Activated T-cell treated with anti-CD3 and anti-CD28 coated beads for 24 hours (primary cell): ENCODE data around the gene FAM107A.

Experiments used
- DNase-seq: peaks from one replicate; pipeline ENCODE4 v3.0.0-alpha.2; 2020; ENCODE audit warnings: low read depth

The FAM107A gene

DNA sequence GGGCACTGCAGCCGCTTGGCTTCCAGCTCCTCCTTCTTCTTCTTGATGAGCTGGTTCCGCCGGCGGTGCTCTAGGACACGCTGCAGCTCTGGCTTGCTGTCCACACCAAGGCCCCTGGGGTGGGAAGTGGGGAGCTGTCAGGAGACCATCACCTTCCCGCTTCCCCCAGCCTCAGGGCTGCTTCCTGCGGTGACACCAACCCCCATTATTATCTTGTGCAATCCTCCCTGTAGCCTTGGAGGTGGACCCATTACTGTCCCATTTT is 10.0 kb downstream of the FAM107A start:
- DNase-seq = no peak

DNA sequence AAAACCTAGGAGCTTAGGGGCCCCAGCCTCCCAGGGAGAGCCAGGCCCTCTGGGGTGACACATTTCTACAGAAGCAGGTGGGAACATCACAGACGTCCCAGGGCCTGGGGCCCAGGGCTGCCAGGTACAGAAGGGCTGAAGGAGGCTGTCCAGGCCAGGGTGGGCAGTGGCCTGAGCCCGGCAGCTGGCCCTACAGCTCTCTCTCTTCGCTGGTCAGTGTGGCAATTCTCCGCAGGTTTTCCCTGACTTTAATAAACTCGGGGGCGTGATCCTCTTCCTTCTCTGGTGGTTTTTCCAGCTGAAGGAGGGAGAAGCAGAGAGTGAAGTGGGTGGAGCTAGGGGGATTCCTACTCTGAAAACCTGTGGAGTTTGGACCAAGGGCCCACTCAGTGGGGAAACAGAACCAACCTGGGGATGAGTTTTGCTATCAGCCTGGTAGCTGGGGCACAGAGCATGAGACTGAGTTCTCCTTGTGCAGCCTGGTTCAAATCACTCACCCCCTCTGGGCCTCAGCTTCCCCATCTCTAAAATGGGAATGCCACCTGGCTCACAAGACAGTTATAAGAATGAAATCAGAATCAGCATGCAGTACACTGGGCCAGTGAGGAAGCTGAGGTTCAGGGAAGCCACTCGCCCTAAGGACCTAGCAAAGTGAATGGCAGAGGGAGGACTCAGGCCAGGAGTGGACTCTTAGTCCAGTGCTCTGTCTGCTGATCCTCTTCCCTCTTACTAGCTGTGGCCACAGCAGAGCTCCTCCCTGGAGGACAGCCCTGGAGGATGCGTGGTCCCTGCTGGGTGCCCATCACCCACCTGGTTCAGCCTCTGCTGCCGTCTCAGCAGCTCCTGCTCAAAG is 10.6 kb downstream of the FAM107A start:
- DNase-seq = no peak

- DNase-seq = no peak
Observed at GRCh38 chr3:58565621-58566397, 11.4 kb downstream of the FAM107A start.

GRCh38 chr3:58564456-58565160 is 12.6 kb downstream of the FAM107A start:
- DNase-seq = no peak

GRCh38 chr3:58564054-58564453 is 13.1 kb downstream of the FAM107A start:
- DNase-seq = no peak

DNA sequence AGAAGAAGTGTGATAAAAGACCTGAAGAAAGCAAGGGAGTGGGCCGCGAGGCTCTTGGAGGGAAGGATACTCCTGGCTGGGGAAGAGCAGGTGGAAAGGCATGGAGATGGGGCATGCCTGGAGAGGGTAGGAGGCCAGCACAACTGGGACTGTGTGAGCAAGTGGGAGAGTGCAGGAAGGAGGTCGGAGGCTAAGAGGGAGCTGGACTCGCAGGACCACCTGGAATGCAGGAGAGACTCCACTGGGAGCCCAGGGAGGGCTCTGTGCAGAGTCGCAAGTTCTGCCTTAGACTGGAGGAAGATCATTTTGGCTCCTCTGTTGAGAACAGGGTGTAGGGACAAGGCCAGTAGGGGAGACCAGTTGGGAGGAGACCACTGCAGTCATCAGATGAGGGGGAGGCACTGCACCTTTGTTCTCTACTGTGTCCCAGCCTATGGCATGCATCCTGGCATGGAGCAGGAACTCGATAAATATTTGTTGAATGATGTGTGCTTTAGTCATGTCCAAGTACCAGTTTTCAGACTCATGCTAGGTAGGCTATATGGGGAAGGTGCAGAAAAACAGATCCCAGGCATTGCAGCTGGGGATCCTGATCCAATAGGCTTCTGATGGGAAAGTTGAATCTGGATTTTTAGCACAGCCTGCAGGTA is 13.7 kb downstream of the FAM107A start:
- no peak for DNase-seq

DNA sequence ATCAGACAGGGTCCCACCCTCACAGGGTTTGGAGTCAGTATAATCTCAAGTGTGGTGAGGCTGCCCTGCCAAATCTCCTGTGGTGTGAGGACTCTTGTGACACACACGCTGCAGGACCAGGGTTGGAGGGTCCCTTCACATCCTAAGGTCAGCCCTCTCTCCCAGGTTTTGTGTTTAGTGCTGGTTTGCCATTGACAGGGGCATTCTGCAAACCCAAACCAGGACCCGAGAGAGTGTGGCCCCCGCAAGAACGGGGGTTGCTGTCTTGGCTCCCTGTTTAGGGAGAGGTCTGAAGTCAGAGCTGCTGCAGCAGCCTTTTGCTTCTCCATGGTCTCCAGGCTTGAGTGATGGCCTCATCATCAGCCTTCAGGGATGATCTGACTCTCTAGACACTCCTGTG is 14.7 kb downstream of the FAM107A start:
- no peak for DNase-seq

DNA sequence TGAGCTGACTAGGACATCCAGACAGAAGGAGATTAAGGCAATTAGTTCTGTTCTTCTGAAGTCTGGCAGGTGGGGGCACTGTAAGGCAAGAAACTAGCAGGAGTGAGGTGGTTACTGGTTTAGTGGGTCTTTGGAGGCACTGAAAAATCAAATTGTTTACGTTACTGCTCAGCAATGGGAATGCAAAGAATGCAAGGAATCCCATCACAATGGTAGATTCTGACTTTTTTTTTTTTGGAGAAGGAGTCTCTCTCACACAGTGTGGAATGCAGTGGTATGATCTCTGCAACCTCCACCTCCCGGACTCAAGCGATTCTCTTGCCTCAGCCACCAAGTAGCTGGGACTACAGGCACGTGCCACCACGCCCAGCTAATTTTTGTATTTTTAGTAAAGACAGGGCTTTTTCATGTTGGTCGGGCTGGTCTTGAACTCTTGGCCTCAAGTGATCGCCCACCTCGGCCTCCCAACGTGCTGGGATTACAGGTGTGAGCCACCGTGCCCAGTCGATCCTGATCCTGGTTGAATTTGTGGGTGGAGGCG is 16.4 kb downstream of the FAM107A start:
- DNase-seq = no peak

- no peak for DNase-seq
Observed at GRCh38 chr3:58559586-58559985, 17.6 kb downstream of the FAM107A start.

GRCh38 chr3:58557491-58557890 is 19.7 kb downstream of the FAM107A start:
- DNase-seq = no peak

GRCh38 chr3:58556761-58557221 is 20.4 kb downstream of the FAM107A start:
- no peak for DNase-seq

- DNase-seq = no peak
Observed at GRCh38 chr3:58556001-58556400, 21.2 kb downstream of the FAM107A start.

DNA sequence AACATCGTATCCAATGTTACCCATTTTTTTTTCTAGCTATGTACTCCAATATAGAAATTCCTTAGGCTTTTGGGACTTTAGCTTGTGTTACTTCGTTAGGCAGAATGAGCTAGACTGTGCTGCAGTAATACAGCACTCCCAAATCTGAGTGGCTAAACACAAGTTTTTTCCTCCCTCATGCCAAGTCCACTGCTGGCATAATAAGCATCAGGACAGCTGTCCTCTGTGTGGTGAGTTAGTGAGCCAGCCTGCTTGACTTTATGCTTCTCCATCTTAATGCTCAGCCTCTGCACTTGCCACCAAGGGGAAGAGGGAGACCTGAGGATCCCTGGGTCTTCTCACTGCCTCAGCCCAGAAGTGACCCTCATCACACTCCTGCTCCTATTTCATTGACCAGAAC is 22.0 kb downstream of the FAM107A start:
- DNase-seq = no peak

GRCh38 chr3:58553003-58553402 is 24.2 kb downstream of the FAM107A start:
- DNase-seq = no peak

DNA sequence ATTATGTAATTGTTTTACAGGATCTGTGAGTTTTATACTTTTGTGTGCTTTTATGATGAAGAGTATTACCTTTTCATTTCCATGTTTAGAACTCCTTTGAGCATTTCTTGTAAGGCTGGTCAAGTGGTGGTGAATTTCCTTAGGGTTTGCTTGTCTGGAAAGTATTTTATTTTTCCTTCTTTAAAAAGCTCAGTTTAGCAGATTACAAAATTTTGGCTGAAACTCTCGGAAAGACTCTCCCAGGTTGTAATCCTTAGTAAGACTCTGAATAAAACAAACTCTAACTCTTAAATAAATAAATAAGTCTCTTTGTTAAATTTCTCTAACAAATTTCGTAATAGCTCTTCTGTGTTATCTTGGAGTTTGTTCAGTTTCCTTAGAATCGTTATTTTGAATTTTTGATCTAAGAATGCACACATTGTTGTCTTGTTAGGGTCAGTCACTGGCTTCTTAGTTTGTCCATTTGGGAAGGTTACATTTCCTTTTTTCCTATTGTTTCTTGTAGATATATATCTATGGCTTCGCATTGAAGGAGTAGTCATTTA is 25.5 kb downstream of the FAM107A start:
- DNase-seq = no peak

GRCh38 chr3:58544541-58544940 is 32.6 kb downstream of the FAM107A start:
- DNase-seq = no peak

GRCh38 chr3:58540176-58540858 is 36.9 kb downstream of the FAM107A start:
- DNase-seq = no peak

DNA sequence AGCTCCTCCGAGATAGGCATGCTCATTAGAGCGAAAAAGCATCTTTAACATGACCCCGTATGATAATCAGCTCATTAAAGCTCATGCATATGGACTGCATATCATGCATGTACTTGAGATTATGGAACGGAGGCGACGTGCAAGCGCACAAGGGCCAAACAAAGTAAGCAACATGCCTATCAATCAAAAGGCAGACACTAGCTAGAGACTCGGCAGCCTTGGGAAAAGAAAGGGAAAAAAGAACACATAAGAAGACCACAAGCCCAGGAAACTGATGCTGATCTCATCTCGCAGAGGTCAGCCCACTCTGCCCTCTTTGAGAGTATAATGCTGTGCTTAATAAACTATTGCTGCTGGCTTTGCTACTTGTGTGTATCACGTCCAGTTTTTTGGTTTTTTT is 37.6 kb downstream of the FAM107A start:
- no peak for DNase-seq

DNA sequence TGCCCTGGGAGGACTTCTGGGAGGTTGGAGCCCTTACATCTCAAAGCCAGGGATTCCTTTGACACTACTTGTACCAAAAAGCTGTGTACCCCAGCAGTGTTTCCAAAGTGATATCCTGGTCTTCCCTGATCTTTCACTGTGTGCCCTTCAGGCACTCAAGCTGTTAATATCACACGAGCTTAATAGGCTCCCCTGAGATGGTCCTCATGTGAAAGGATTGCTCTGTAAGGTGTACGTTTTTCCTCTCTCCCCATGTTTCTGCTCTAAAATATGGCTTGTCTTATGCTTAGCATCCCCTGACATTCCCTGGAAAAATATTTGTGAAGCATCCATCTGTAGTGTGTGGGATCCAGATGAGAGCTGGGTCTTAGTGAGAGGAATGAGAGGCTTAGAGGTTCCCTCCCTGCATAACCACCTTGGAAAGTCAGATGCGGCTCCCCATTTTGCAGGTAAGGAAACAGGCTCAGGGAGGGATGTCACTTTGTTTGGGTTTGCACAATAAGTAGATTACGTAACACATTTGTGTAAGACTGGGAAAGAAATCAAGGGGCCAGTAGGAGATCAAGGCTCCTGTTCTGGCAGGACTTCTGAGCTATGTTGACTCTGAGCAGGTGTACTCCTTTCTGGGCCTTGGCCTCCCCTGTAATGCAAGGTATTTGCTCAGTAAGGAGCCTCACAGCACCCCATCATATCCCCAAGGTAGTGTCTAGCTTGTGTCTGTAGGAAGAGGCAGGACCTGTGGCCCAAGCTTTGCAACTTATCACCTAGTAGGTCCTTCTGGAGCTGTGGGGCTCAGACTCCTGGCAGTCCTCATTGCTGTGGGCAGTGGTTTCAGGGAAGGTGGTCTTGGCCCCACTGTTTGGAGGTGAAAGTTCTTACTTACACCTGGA is 39.5 kb downstream of the FAM107A start:
- no peak for DNase-seq
